Gastrocnemius medialis (tissue), 4 donors: ENCODE results near the gene CASP9. TPM values are rescaled to one million over a fixed set of nuclear protein-coding genes. Genes with fewer than 3 reads are reported as not detected.
"Not testable (repeated sequence)": the region's sequence is repeated elsewhere in the genome, so short reads cannot be mapped to it uniquely, and the experiment has no call there.

ENCODE experiments used
- ATAC-seq, 2 donors: fragments of 150-250 bp; one replicate each; pipeline ENCODE4 v1.9.1; 2016
- DNase-seq, 2 donors: peaks; one replicate each; pipeline ENCODE4 v3.0.0-alpha.2; 2019
- H3K27ac ChIP-seq, 4 donors: fragments of 200-600 bp; sonication (generic); 1 replicate in 1 of 4; 2 replicates in 3 of 4; pipeline ENCODE4 v1.5.1; 2016 to 2018; ENCODE audit warnings: mild to moderate bottlenecking in 2 of 4, moderate library complexity in 1 of 4
- H3K27me3 ChIP-seq, 3 donors: fragments of 200-600 bp; sonication (generic) in 2 of 3; 1 replicate in 1 of 3; 2 replicates in 2 of 3; pipeline versions ENCODE4 v1.5.1 to v1.6.0; 2016 to 2019; ENCODE audit warnings: mild to moderate bottlenecking in 1 of 3, moderate library complexity in 1 of 3
- H3K36me3 ChIP-seq, 2 donors: fragments of 200-600 bp; sonication (generic) in 1 of 2; one replicate each; pipeline ENCODE4 v1.5.1; 2017 to 2018
- H3K4me1 ChIP-seq, 2 donors: fragments of 200-600 bp; sonication (generic) in 1 of 2; one replicate each; pipeline ENCODE4 v1.5.1; 2016 to 2017; ENCODE audit warnings: mild to moderate bottlenecking in 2 of 2
- H3K4me3 ChIP-seq, 4 donors: fragments of 200-600 bp; sonication (generic) in 3 of 4; 1 replicate in 1 of 4; 2 replicates in 3 of 4; pipeline ENCODE4 v1.5.1; 2016 to 2019; ENCODE audit warnings: mild to moderate bottlenecking in 2 of 4
- H3K9me3 ChIP-seq, 3 donors: fragments of 200-600 bp; sonication (generic) in 2 of 3; 1 replicate in 1 of 3; 2 replicates in 2 of 3; pipeline ENCODE4 v1.5.1; 2016 to 2019
- POLR2A ChIP-seq, 2 donors: fragments of 450-650 bp; IDR thresholded peaks; one replicate each; pipeline ENCODE4 v1.6.1; 2017; ENCODE audit warnings: antibody characterized with exemption in 2 of 2, mild to moderate bottlenecking in 2 of 2, moderate library complexity in 2 of 2
- in situ Hi-C, 4 donors: fragments of 200-750 bp; cut with MboI; loops; one replicate each; pipeline versions ENCODE4 v1.15.0 to v1.8.0; 2017; ENCODE audit warnings: low sequenced_read_pairs in 4 of 4
- intact Hi-C: fragments of 100-400 bp; cut with DNase I; formaldehyde crosslinking; loops from one replicate; pipeline ENCODE4 v1.15.1; 2023; ENCODE audit warnings: low total_unique reads
- total RNA-seq, 4 donors: library from RNA; depleted of rRNA; stranded (reverse); fragments of >200 nt; gene quantifications; one replicate each; pipeline versions ENCODE4 v1.1.0 to v1.2.3, GENCODE V29; 2016
- TF ChIP-seq, protein P1 (sequence below), 5 experiments: fragments of 450-650 bp in 3 of 5; fragments of 200-600 bp in 2 of 5; sonication (generic) in 2 of 5; IDR thresholded peaks in 4 of 5; conservative IDR thresholded peaks in 1 of 5; 1 replicate in 4 of 5; 2 replicates in 1 of 5; pipeline ENCODE4 v1.5.1; 2016 to 2019; ENCODE audit warnings: antibody characterized with exemption in 5 of 5, mild to moderate bottlenecking in 3 of 5, moderate library complexity in 3 of 5

CASP9 gene
- total RNA-seq, 4 donors from 2014 or later: 5.2 to 9.6 (median 8.0) TPM

DNA sequence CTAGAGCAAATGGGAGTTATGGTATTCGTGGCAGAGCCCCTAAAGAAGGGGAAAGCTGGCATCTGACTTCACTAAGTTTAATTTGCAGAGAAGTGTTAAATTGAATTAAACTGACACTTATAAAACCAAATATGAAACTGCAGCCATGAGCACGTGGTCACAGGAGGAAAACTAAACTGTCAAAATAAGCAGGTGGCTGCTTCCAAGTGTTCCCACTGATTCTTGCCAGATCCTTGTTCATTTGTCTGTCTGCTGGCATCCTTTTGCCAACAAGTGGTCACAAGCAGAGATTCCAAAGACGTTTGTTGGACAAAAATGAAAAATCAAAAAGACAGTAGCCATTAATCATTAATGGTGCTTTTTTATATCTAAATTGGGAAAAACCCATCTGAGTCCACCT is 54.7 kb downstream of the CASP9 start:
- Histone ChIP-seq H3K27ac (no peak overlapping the region), H3K36me3 (no peaks in the 10 kb centered on the region), H3K4me3 (no peak overlapping the region), H3K27me3 (no peaks in the 10 kb centered on the region), H3K9me3 (no peaks in the 10 kb centered on the region), H3K4me1 (no peaks in the 10 kb centered on the region)
- in situ Hi-C loops: no loop called here
- no peak for ATAC-seq
- intact Hi-C loops: no loop called here
- no peak for DNase-seq
- TF ChIP-seq, protein P1, sequence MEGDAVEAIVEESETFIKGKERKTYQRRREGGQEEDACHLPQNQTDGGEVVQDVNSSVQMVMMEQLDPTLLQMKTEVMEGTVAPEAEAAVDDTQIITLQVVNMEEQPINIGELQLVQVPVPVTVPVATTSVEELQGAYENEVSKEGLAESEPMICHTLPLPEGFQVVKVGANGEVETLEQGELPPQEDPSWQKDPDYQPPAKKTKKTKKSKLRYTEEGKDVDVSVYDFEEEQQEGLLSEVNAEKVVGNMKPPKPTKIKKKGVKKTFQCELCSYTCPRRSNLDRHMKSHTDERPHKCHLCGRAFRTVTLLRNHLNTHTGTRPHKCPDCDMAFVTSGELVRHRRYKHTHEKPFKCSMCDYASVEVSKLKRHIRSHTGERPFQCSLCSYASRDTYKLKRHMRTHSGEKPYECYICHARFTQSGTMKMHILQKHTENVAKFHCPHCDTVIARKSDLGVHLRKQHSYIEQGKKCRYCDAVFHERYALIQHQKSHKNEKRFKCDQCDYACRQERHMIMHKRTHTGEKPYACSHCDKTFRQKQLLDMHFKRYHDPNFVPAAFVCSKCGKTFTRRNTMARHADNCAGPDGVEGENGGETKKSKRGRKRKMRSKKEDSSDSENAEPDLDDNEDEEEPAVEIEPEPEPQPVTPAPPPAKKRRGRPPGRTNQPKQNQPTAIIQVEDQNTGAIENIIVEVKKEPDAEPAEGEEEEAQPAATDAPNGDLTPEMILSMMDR (IDR thresholded peaks at IDR 0.05 in 4 of 5, conservative IDR thresholded peaks at IDR 0.05 in 1 of 5): no peak

DNA sequence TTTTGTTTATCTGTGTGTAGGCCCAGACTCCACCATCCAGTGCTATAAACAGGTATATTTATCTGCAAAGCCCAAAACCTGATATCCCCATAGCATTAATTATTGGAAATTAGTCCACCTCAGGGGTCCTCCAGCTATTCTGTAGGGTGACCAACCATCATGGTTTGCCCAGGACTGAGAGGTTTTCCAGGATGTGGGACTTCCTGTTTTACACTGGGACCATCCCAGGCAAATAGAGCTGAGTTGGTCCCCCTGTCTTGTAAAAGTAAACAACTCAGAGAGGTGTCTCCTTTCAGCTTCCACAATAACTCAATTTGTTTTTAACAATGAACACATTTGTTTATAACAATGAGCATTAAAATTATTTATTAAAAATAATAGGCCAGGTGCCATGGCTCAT is 55.9 kb downstream of the CASP9 start:
- DNase-seq: no peak
- Histone ChIP-seq H3K27ac (no peak overlapping the region), H3K27me3 (no peaks in the 10 kb centered on the region), H3K4me3 (no peak overlapping the region), H3K9me3 (no peaks in the 10 kb centered on the region), H3K4me1 (no peaks in the 10 kb centered on the region), H3K36me3 (no peaks in the 10 kb centered on the region)
- TF ChIP-seq POLR2A (IDR thresholded peaks at IDR 0.05): no peak
- TF ChIP-seq, protein P1 (IDR thresholded peaks at IDR 0.05 in 4 of 5, conservative IDR thresholded peaks at IDR 0.05 in 1 of 5): no peak
- ATAC-seq: no peak
- intact Hi-C loops: no loop called here
- in situ Hi-C loops: no loop called here

DNA sequence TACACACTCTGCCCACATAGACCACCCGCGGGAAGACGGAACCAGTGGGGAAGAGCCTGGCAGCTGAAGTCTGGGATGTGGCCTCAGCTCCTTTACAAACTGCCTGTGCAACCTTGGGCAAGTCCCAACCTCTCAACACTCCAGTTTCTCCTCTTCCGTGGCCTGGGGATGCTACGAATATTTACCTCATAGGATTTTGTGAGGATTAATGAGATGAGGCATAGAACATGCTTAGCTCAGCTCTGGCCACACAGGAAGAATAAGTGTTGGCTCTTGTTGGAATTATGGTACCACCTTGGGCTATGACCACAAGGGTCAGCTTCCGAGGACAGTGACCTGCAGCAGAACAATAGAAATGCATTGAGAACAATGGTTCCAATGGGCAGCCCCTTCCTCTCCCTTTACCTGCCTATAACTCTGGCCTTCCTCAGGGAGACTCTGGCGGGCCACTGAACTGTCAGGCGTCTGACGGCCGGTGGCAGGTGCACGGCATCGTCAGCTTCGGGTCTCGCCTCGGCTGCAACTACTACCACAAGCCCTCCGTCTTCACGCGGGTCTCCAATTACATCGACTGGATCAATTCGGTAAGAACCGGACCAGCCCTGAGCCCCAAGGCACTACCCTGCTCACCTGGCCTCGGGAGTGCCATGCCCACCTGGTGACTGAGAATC is 56.9 kb downstream of the CASP9 start:
- ATAC-seq, H3K27me3 ChIP-seq, in situ Hi-C loops, H3K4me1 ChIP-seq, H3K9me3 ChIP-seq, H3K36me3 ChIP-seq, H3K4me3 ChIP-seq, DNase-seq, intact Hi-C loops, H3K27ac ChIP-seq: not testable (repeated sequence)

DNA sequence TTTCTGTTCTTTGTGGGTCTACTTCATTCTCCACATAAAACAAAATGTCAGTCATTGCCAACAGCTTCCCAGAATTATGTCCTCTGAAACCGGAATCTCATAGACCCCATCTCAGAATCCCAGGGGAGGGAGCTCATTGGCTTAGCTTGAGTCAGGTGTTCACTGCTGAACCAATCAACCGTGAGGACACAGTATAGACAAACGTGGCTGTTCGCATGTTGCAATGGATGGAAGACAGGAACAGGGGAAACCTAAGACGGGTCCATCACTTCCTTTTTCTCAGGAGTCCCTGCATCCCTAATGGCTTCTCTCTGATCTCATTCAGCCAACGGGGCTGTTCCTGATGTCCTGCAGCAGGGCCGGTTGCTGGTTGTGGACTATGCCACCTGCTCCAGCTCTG is 58.3 kb downstream of the CASP9 start:
- intact Hi-C loops (no loop called here), in situ Hi-C loops (no loop called here)
- no peaks in the 10 kb centered on the region for H3K27me3 ChIP-seq

DNA sequence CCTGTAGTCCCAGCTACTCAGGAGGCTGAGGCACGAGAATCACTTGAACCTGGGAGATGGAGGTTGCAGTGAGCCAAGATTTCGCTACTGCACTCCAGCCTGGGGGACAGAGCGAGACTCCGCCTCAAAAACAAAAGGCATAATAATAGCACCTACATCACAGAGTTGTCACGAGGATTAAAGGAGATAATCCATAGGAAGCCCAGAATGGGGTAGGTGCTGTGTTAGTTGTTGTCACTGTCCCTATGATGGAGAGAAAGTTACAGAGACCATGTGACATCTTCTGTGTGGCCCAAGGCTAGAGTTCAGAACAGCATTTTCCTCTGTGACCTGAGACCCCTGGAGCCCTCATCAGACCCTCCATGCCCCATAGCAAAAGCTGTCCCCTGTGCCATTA is 60.1 kb downstream of the CASP9 start:
- H3K27me3 ChIP-seq, ATAC-seq, H3K4me3 ChIP-seq, H3K27ac ChIP-seq, DNase-seq, H3K9me3 ChIP-seq, in situ Hi-C loops, H3K4me1 ChIP-seq, intact Hi-C loops, H3K36me3 ChIP-seq: not testable (repeated sequence)

More for the DNA sequence above, 58.3 kb downstream of the CASP9 start:
- Histone ChIP-seq H3K36me3 (no peaks in the 10 kb centered on the region), H3K4me3 (no peak overlapping the region), H3K9me3 (no peaks in the 10 kb centered on the region), H3K27ac (no peak overlapping the region), H3K4me1 (no peaks in the 10 kb centered on the region)
- no peak for TF ChIP-seq POLR2A (IDR thresholded peaks at IDR 0.05)
- TF ChIP-seq, protein P1 (IDR thresholded peaks at IDR 0.05 in 4 of 5, conservative IDR thresholded peaks at IDR 0.05 in 1 of 5): no peak
- DNase-seq: no peak
- no peak for ATAC-seq

DNA sequence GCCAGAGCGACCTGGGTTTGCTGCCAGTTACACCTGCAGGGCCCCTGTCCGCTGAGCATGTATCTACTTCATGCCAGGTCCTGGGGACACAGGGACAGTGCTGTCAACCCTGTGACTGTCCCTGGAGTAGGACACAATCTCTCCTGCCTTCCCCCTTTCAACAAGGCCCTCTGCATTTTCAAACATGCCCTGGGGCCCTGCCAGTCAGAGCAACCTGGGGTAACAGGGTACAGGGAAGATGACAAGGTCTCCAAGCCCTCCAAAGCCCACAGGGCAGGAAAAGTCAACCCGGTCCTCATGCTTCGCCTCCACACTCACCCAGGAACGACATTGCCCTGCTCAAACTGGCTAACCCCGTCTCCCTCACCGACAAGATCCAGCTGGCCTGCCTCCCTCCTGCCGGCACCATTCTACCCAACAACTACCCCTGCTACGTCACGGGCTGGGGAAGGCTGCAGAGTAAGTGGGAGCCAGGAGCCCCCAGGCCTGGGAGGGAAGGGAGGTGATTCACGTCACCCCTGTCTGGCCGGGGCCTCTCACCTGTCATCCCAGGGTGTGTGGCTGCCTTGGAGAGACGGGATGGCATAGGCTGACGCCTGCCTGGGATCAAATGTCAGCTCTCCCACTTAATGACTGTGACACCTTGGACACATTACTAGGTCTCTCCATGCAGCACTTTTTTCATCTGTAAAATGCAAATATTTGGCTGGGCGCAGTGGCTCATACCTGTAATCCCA is 60.8 kb downstream of the CASP9 start:
- H3K4me1 ChIP-seq, intact Hi-C loops, DNase-seq: not testable (repeated sequence)

More for the DNA sequence above, 60.8 kb downstream of the CASP9 start:
- H3K9me3 ChIP-seq, in situ Hi-C loops, ATAC-seq, H3K27ac ChIP-seq, H3K4me3 ChIP-seq, H3K36me3 ChIP-seq, H3K27me3 ChIP-seq: not testable (repeated sequence)
